Breast epithelium (tissue), 3 donors: ENCODE data around the gene NKRF.

Experiments used
- POLR2A ChIP-seq: fragments of 450-650 bp; IDR thresholded peaks from one replicate; pipeline ENCODE4 v1.6.1; 2016; ENCODE audit warnings: antibody characterized with exemption, mild to moderate bottlenecking, moderate library complexity
- POLR2AphosphoS5 ChIP-seq, 3 donors: sonication (generic); formaldehyde crosslinking; IDR thresholded peaks; one replicate each; pipeline ENCODE4 v1.6.1; 2017; ENCODE audit warnings: antibody characterized with exemption in 3 of 3
- TF ChIP-seq, protein P1 (sequence below), 3 donors: fragments of 450-650 bp; IDR thresholded peaks; one replicate each; pipeline ENCODE4 v1.5.1; 2016 to 2017; ENCODE audit warnings: antibody characterized with exemption in 3 of 3, mild to moderate bottlenecking in 3 of 3, moderate library complexity in 3 of 3

DNA sequence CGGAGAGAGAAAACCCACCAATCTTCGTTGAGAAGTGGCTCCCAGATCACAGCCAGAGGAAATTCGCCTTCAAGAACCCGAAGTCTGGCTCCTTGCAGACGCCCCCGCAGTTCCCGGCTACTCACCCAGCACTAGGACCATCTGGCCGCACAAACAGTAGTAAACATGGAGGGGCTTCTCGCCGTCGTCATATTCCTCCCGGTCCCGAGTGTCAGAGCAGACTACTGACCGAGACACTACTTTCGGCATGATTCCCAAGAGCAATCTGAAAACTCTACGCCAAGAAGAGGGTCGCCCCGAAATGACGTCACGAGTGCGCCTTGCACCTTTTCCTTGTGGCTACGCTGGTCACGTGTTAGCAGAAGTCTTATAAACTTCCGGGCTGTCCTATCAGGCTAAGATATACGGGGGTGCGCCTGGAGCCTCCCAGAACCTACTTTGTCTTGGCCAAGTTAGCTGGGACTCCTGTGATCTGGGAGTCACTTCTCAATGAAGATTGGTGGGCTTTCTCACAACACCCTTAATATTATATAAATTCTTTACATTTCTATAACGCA is 41.0 kb downstream of the NKRF start, which contains the start of gene STEEP1:
- TF ChIP-seq, protein P1, sequence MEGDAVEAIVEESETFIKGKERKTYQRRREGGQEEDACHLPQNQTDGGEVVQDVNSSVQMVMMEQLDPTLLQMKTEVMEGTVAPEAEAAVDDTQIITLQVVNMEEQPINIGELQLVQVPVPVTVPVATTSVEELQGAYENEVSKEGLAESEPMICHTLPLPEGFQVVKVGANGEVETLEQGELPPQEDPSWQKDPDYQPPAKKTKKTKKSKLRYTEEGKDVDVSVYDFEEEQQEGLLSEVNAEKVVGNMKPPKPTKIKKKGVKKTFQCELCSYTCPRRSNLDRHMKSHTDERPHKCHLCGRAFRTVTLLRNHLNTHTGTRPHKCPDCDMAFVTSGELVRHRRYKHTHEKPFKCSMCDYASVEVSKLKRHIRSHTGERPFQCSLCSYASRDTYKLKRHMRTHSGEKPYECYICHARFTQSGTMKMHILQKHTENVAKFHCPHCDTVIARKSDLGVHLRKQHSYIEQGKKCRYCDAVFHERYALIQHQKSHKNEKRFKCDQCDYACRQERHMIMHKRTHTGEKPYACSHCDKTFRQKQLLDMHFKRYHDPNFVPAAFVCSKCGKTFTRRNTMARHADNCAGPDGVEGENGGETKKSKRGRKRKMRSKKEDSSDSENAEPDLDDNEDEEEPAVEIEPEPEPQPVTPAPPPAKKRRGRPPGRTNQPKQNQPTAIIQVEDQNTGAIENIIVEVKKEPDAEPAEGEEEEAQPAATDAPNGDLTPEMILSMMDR (IDR thresholded peaks at IDR 0.05) = no peak
- no peak for TF ChIP-seq POLR2A
- TF ChIP-seq POLR2AphosphoS5 (IDR thresholded peaks at IDR 0.05) = peak; percentile 74 to 87 (median 76)
